GM12865 (cell line): Measurements from ENCODE around the gene ACAA1.

Experiments
- DNase-seq: peaks from one replicate; pipeline ENCODE4 v3.0.0; 2010; ENCODE audit warnings: low read depth
- H3K4me3 ChIP-seq: 2 replicates; pipeline ENCODE4 v1.5.1; 2011; ENCODE audit warnings: mild to moderate bottlenecking, low read depth, low read length, control low read depth
- CTCF ChIP-seq: IDR thresholded peaks from 2 replicates; pipeline ENCODE4 v1.5.1; 2011; ENCODE audit warnings: low read length, control low read depth, low read depth, inconsistent platforms; ENCODE audit not compliant: insufficient read depth; ENCODE audit errors: missing control alignments

Gene ACAA1

GRCh38 chr3:38117748-38118420 is 19.0 kb downstream of the ACAA1 start:
- TF ChIP-seq CTCF = peak; percentile 95
- H3K4me3 ChIP-seq = no peak overlapping the region
- peak; percentile 81 for DNase-seq

DNA sequence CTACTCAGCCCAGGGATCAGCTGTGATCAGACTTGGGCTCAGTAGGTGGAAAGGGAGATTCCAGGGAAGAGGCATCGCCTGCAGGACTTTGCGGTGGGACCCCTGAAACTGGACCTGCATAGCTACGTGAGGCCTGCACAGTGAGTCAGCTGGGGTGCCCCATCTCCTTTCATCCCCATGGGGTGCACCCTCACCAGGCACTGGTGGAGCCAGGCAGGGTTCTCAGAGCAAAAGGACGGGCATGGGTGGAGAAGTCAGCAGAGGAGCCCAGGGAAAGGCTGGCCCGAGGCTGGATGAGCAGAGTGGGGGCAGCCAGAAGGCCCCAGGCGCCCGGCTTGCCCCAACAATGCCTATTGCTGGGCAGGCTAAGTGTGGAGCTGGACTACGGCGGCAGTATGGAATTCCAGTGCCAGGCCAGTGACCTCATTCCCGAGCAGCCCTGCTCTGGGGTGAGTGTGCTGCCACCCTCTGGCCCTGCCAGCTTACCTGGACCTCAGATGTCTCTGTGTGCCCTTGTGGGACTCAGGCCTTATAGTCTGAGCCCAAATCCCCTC is 19.7 kb downstream of the ACAA1 start:
- no peak for TF ChIP-seq CTCF
- no peak for DNase-seq
- no peak overlapping the region for H3K4me3 ChIP-seq

DNA sequence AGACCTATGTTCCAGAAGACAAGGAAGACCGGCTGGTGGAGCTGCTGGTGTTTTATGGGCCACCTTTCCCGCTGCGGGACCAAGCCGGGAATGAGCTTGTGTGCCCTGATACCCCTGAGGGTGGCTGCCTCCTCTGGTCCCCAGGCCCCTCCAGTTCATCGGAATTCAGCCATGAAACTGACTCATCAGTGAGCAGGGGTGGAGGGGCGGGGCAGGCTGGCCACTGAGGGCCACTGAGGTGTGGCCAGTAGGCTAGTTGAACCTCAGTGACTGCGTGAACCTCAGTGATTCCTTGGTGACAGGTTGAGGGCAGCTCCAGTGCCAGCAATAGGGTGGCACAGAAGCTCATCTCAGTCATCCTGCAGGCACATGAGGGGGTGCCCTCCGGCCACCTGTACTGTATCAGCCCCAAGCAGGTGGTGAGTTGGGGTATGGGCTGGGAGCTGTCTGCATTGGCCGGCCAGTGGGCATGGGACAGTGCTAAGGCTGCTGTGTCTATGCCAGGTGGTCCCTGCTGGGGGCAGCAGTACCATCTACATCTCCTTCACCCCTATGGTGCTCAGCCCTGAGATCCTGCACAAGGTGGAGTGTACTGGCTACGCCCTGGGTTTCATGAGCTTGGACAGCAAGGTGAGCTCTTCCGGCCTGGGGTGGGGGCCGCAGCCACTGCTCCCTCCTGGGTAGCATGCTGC is 20.3 kb downstream of the ACAA1 start:
- H3K4me3 ChIP-seq = no peak overlapping the region
- no peak for DNase-seq
- peak; percentile 0 for TF ChIP-seq CTCF

GRCh38 chr3:38115645-38116427 is 21.1 kb downstream of the ACAA1 start:
- H3K4me3 ChIP-seq = no peak overlapping the region
- DNase-seq = no peak
- TF ChIP-seq CTCF = no peak

DNA sequence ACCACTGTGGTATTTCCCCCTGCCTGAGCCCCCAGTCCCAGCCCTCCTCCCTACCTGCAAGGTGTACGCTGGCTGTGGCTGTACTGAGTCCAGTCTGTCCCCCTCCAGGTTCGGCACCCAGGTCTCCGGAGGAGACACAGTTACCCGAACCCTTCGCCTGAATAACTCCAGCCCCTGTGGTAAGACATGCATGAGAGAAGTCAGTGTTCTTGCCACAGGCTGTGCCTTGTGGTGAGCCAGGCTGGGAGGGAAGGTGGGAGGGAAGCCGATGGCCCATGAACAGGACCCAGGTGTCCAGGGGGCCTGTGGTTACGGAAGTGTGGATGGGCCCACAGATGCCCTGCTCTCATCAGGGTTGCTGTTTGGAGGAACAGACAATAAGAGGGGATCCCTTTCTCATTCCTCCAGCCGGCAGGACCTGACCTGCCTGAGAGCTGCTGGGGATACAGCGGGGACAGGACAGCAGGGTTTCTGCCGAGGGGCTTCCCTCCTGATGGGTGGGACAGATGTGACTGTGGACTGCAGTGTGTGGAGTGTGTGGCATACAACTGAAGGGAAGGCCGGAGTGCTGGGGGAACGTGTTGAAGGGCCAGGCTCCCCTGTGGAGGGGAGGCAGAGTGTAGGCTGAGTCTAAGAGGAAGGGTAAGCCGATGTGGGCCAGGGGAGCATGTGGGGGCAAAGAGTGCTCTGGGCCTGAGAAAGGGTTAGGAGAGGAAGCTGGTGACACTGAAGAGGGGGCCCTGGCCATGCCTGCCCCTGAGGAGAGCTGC is 21.9 kb downstream of the ACAA1 start:
- H3K4me3 ChIP-seq = no peak overlapping the region
- no peak for TF ChIP-seq CTCF
- no peak for DNase-seq
